Panc1 (cell line): ENCODE measurements around the gene LHFPL2. TPM values are rescaled to one million over a fixed set of nuclear protein-coding genes. Genes with fewer than 3 reads are reported as not detected.

ENCODE experiments used
- ATAC-seq: fragments of 200-7000 bp; cut with Tn5 transposase; 2 replicates; pipeline ENCODE4 v1.9.1; 2020; ENCODE audit warnings: mild to moderate bottlenecking, moderate library complexity
- BruUV-seq: library from RNA; stranded (reverse); fragments of 400-500 nt; replicated peaks from 2 replicates; lab custom pipeline; 2021; lab: Mats Ljungman, UMichigan
- CTCF ChIA-PET: fragments of 300-600 bp; sonication (Branson Sonifier 250); formaldehyde crosslinking; loops from one replicate; lab custom pipeline; 2022; ENCODE audit warnings: antibody characterized with exemption; lab: Charles Lee
- POLR2A ChIA-PET: fragments of 300-600 bp; sonication (Branson Sonifier 250); formaldehyde crosslinking; loops from one replicate; lab custom pipeline; 2022; ENCODE audit warnings: antibody characterized with exemption; lab: Charles Lee
- DNase-seq: peaks from one replicate; pipeline ENCODE4 v3.0.0-alpha.2; 2010; ENCODE audit warnings: low read depth, low spot score
- H3K27ac ChIP-seq: 2 replicates; pipeline ENCODE4 v1.5.1; 2011; ENCODE audit warnings: mild to moderate bottlenecking, low read length, inconsistent platforms
- H3K27me3 ChIP-seq: fragments of 200-500 bp; sonication (Bioruptor generic); 2 replicates; pipeline ENCODE4 v1.6.0; 2014; ENCODE audit warnings: low read length, inconsistent platforms; ENCODE audit not compliant: control insufficient read depth, insufficient read depth
- H3K36me3 ChIP-seq: fragments of 200-500 bp; sonication (Bioruptor generic); 2 replicates; pipeline ENCODE4 v1.5.1; 2014; ENCODE audit warnings: inconsistent platforms, mild to moderate bottlenecking, low read length, moderate library complexity; ENCODE audit not compliant: control insufficient read depth, insufficient read depth
- H3K4me1 ChIP-seq: 2 replicates; pipeline ENCODE4 v1.5.1; 2011; ENCODE audit warnings: inconsistent platforms, mild to moderate bottlenecking, low read length, moderate library complexity; ENCODE audit not compliant: control insufficient read depth, insufficient read depth
- H3K4me3 ChIP-seq, 2 experiments: 2 replicates each; pipeline ENCODE4 v1.5.1; 2011 to 2012; ENCODE audit warnings: low read depth in 2 of 2, low read length in 2 of 2, mild to moderate bottlenecking in 2 of 2, inconsistent platforms in 1 of 2, moderate library complexity in 1 of 2
- H3K9me3 ChIP-seq: fragments of 200-500 bp; sonication (Bioruptor generic); 2 replicates; pipeline ENCODE4 v1.5.1; 2014; ENCODE audit warnings: low read depth, mild to moderate bottlenecking, inconsistent platforms, low read length, moderate library complexity; ENCODE audit not compliant: control insufficient read depth, insufficient read depth
- POLR2AphosphoS5 ChIP-seq: IDR thresholded peaks from 2 replicates; pipeline ENCODE4 v1.6.1; 2012; ENCODE audit warnings: mild to moderate bottlenecking, low read depth, low read length, moderate library complexity
- REST ChIP-seq, 2 experiments: IDR thresholded peaks; 2 replicates each; pipeline ENCODE4 v1.6.1; 2011 to 2012; ENCODE audit warnings: low read depth in 2 of 2, control low read depth in 1 of 2, low read length in 1 of 2, mild to moderate bottlenecking in 1 of 2, moderate library complexity in 1 of 2; ENCODE audit not compliant: insufficient read depth in 1 of 2
- SIN3A ChIP-seq: IDR thresholded peaks from 2 replicates; pipeline ENCODE4 v1.6.1; 2012; ENCODE audit warnings: low read depth, mild to moderate bottlenecking, low read length, moderate library complexity, borderline replicate concordance; ENCODE audit not compliant: insufficient read depth
- TCF7L2 ChIP-seq: IDR thresholded peaks from 2 replicates; pipeline ENCODE4 v1.6.1; 2011; ENCODE audit warnings: mild to moderate bottlenecking, low read depth, low read length, inconsistent platforms
- in situ Hi-C: cut with HindIII; loops from 2 replicates; pipeline ENCODE4 v1.10.0; 2016; ENCODE audit warnings: low sequenced_read_pairs, low pct_unique_long_range_greater_than_20kb
- intact Hi-C: fragments of 100-400 bp; cut with micrococcal nuclease; formaldehyde crosslinking; loops from one replicate; pipeline ENCODE4 v1.10.0; 2022; ENCODE audit not compliant: unreplicated experiment
- total RNA-seq: library from RNA; stranded (reverse); gene quantifications from one replicate; pipeline ENCODE4 v1.2.1, GENCODE V29; 2021; ENCODE audit not compliant: unreplicated experiment
- TF ChIP-seq, protein P1 (sequence below): fragments of 450-650 bp; IDR thresholded peaks from 2 replicates; pipeline ENCODE4 v1.5.1; 2017; ENCODE audit warnings: mild to moderate bottlenecking

The LHFPL2 gene
- total RNA-seq, 1 experiment from 2014 or later, result 25.8 TPM

DNA sequence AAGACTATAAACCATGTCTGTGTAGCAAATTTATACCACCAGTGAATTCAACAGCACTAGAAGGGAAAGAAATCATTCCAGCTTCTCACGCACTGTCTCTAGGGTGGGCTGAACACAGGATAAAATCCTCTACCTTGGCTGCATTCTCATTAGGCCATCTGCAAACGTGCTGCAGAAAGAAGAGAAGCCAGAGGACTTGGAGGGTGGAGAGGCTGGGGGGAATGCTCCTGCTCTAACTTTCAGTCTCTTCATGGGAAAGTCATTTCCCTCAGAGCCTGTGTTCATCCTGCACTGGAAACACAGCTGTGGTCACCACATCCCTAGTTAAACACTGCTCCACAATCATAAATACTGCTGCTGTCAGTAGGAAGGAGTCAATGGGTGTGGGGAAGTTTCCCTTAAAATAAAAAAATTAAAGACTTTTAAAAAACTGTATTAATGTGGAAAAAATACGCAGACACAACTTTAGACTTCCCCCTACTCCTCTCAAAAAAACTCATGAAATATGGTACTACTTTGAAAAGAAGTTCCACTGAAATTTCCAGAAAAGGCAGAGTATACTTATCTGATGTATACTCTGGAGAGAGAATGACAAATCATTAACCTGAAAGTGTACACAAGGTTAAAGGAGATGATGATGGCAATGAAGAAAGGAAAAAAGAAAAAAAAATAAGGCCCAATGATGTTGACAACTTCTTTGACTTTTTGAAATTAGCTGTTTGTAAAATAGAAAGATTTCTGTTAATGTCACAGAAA is 46.8 kb downstream of the LHFPL2 start:
- intact Hi-C loops (no loop called here), in situ Hi-C loops (no loop called here)
- TF ChIP-seq, protein P1, sequence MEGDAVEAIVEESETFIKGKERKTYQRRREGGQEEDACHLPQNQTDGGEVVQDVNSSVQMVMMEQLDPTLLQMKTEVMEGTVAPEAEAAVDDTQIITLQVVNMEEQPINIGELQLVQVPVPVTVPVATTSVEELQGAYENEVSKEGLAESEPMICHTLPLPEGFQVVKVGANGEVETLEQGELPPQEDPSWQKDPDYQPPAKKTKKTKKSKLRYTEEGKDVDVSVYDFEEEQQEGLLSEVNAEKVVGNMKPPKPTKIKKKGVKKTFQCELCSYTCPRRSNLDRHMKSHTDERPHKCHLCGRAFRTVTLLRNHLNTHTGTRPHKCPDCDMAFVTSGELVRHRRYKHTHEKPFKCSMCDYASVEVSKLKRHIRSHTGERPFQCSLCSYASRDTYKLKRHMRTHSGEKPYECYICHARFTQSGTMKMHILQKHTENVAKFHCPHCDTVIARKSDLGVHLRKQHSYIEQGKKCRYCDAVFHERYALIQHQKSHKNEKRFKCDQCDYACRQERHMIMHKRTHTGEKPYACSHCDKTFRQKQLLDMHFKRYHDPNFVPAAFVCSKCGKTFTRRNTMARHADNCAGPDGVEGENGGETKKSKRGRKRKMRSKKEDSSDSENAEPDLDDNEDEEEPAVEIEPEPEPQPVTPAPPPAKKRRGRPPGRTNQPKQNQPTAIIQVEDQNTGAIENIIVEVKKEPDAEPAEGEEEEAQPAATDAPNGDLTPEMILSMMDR, result no peak
- no peak for TF ChIP-seq POLR2AphosphoS5
- no peak for TF ChIP-seq TCF7L2
- no peak for TF ChIP-seq SIN3A
- TF ChIP-seq REST (IDR thresholded peaks at IDR 0.05; ENCODE audit: insufficient read depth in 1 of 2, low read depth in 2 of 2, low read length in 1 of 2), result no peak
- ATAC-seq (no peak), DNase-seq (no peak)
- H3K4me3 ChIP-seq, result no peak overlapping the region
- no peaks in the 10 kb centered on the region for H3K9me3 ChIP-seq
- no TSS peak for BruUV-seq
- H3K27me3 ChIP-seq, result no peaks in the 10 kb centered on the region
- POLR2A ChIA-PET, result no interaction called here
- no peak overlapping the region for H3K27ac ChIP-seq
- no peaks in the 10 kb centered on the region for H3K36me3 ChIP-seq
- CTCF ChIA-PET, result interaction anchor here (0.7 kb wide), 1 partner anchor 144 kb away, joined by 3 read pairs; no protein-coding TSS in a partner anchor
- peaks cover 11% of the 10 kb centered on the region; the same call in 1 of the 2 replicates for H3K4me1 ChIP-seq

DNA sequence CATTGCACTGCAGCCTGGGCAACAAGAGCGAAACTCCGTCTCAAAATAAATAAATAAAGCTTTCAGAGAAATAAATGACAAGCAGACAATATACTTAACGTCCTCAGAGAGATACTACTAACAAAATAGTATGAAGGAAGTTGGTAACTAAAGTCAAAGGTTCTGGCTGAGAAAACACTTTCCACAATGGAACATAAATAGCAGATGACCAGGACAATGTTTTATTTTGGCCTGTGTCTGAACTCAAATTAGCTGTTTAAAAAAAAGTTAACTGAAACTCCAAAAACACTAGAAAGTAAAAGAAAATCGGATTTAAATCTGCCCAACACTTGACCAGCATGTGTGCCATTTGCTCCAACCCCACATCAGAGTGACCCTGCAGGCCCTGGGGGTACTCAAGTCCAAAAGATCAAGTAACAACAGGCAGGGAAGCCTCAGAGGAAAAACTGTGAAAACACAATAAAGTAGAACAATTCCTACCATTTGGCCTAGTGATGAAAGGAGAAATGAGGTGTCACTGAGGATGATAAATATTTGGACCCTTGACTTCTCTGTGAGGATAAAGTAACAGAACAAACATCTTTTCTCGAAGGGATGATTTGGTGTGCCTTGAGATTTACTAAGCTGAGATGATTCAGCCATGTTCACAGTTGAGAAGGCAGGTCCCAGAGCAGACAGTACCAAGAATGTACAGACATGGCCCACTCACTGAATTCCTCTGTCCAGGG is 47.7 kb downstream of the LHFPL2 start:
- Histone ChIP-seq H3K4me1 (peaks cover 18% of the 10 kb centered on the region; the same call in 1 of the 2 replicates), H3K9me3 (no peaks in the 10 kb centered on the region), H3K27me3 (no peaks in the 10 kb centered on the region), H3K36me3 (no peaks in the 10 kb centered on the region), H3K27ac (no peak overlapping the region), H3K4me3 (no peak overlapping the region)
- in situ Hi-C loops (no loop called here), intact Hi-C loops (no loop called here)
- POLR2A ChIA-PET, result no interaction called here
- TF ChIP-seq REST (IDR thresholded peaks at IDR 0.05; ENCODE audit: insufficient read depth in 1 of 2, low read depth in 2 of 2, low read length in 1 of 2) (no peak), POLR2AphosphoS5 (no peak), TCF7L2 (no peak)
- CTCF ChIA-PET, result no interaction called here
- no peak for DNase-seq
- no peak for ATAC-seq
- BruUV-seq, result no TSS peak
